ENCODE measurements around the gene KRTAP16-1. TPM values are rescaled to one million over a fixed set of nuclear protein-coding genes. Genes with fewer than 3 reads are reported as not detected.

KRTAP16-1 gene
- total RNA-seq, 3 donors from 2014 or later = not detected

- Histone ChIP-seq H3K27ac (no peak overlapping the region), H3K36me3 (no peaks in the 10 kb centered on the region), H3K4me3 (no peak overlapping the region), H3K4me1 (no peaks in the 10 kb centered on the region), H3K9me3 (no peaks in the 10 kb centered on the region), H3K27me3 (no peaks in the 10 kb centered on the region)
- TF ChIP-seq POLR2A (IDR thresholded peaks at IDR 0.05) = no peak
- TF ChIP-seq POLR2AphosphoS5 (IDR thresholded peaks at IDR 0.05) = no peak
- no peak for TF ChIP-seq CTCF (IDR thresholded peaks at IDR 0.05)
- no peak for DNase-seq (ENCODE audit: low spot score in 2 of 2)
- intact Hi-C loops (cut with DNase I; ENCODE audit: low total_unique reads) = no loop called here
Measured at GRCh38 chr17:41298458-41299135, 10.5 kb downstream of the KRTAP16-1 start.

GRCh38 chr17:41296846-41297245 lies 12.3 kb downstream of the KRTAP16-1 start:
- no peak for DNase-seq (ENCODE audit: low spot score in 2 of 2)
- no peak overlapping the region for H3K27ac ChIP-seq
- no peaks in the 10 kb centered on the region for H3K9me3 ChIP-seq
- H3K27me3 ChIP-seq = no peaks in the 10 kb centered on the region
- no peak overlapping the region for H3K4me3 ChIP-seq
- intact Hi-C loops (cut with DNase I; ENCODE audit: low total_unique reads) = no loop called here
- no peaks in the 10 kb centered on the region for H3K4me1 ChIP-seq
- H3K36me3 ChIP-seq = no peaks in the 10 kb centered on the region
- no peak for TF ChIP-seq POLR2A (IDR thresholded peaks at IDR 0.05)
- TF ChIP-seq POLR2AphosphoS5 (IDR thresholded peaks at IDR 0.05) = no peak
- TF ChIP-seq CTCF (IDR thresholded peaks at IDR 0.05) = no peak

GRCh38 chr17:41294016-41294415 lies 15.1 kb downstream of the KRTAP16-1 start:
- no peak for TF ChIP-seq CTCF (IDR thresholded peaks at IDR 0.05)
- TF ChIP-seq POLR2A (IDR thresholded peaks at IDR 0.05) = no peak
- no peak for TF ChIP-seq POLR2AphosphoS5 (IDR thresholded peaks at IDR 0.05)
- intact Hi-C loops (cut with DNase I; ENCODE audit: low total_unique reads) = no loop called here

GRCh38 chr17:41287050-41287449 lies 22.1 kb downstream of the KRTAP16-1 start:
- no peak overlapping the region for H3K4me3 ChIP-seq
- no peak overlapping the region for H3K27ac ChIP-seq
- TF ChIP-seq POLR2AphosphoS5 (IDR thresholded peaks at IDR 0.05) (no peak), CTCF (IDR thresholded peaks at IDR 0.05) (no peak), POLR2A (IDR thresholded peaks at IDR 0.05) (no peak)
- H3K27me3 ChIP-seq = no peaks in the 10 kb centered on the region
- H3K36me3 ChIP-seq = no peaks in the 10 kb centered on the region
- H3K4me1 ChIP-seq = no peaks in the 10 kb centered on the region
- no peaks in the 10 kb centered on the region for H3K9me3 ChIP-seq
- intact Hi-C loops (cut with DNase I; ENCODE audit: low total_unique reads) = no loop called here
- no peak for DNase-seq (ENCODE audit: low spot score in 2 of 2)

More at GRCh38 chr17:41294016-41294415, 15.1 kb downstream of the KRTAP16-1 start:
- no peaks in the 10 kb centered on the region for H3K27me3 ChIP-seq
- no peaks in the 10 kb centered on the region for H3K4me1 ChIP-seq
- DNase-seq (ENCODE audit: low spot score in 2 of 2) = no peak
- H3K4me3 ChIP-seq = no peak overlapping the region
- no peaks in the 10 kb centered on the region for H3K36me3 ChIP-seq
- no peaks in the 10 kb centered on the region for H3K9me3 ChIP-seq
- H3K27ac ChIP-seq = no peak overlapping the region

GRCh38 chr17:41284546-41284945 lies 24.6 kb downstream of the KRTAP16-1 start:
- no peaks in the 10 kb centered on the region for H3K4me1 ChIP-seq
- no peak overlapping the region for H3K4me3 ChIP-seq
- no peak for DNase-seq (ENCODE audit: low spot score in 2 of 2)
- H3K36me3 ChIP-seq = no peaks in the 10 kb centered on the region
- TF ChIP-seq CTCF (IDR thresholded peaks at IDR 0.05) = no peak
- TF ChIP-seq POLR2A (IDR thresholded peaks at IDR 0.05) = no peak
- no peak for TF ChIP-seq POLR2AphosphoS5 (IDR thresholded peaks at IDR 0.05)
- H3K27me3 ChIP-seq = no peaks in the 10 kb centered on the region
- no peak overlapping the region for H3K27ac ChIP-seq
- intact Hi-C loops (cut with DNase I; ENCODE audit: low total_unique reads) = no loop called here
- H3K9me3 ChIP-seq = no peaks in the 10 kb centered on the region
